GM19099 (cell line): ENCODE measurements around the gene CTTNBP2.

ENCODE experiments used
- POLR2A ChIP-seq: IDR thresholded peaks from 3 replicates; pipeline ENCODE4 v1.6.1; 2011; ENCODE audit warnings: low read depth; ENCODE audit not compliant: insufficient read length; ENCODE audit errors: extremely low read depth

Gene CTTNBP2

GRCh38 chr7:117809958-117810357 lies 63.3 kb downstream of the CTTNBP2 start:
- no peak for TF ChIP-seq POLR2A

DNA sequence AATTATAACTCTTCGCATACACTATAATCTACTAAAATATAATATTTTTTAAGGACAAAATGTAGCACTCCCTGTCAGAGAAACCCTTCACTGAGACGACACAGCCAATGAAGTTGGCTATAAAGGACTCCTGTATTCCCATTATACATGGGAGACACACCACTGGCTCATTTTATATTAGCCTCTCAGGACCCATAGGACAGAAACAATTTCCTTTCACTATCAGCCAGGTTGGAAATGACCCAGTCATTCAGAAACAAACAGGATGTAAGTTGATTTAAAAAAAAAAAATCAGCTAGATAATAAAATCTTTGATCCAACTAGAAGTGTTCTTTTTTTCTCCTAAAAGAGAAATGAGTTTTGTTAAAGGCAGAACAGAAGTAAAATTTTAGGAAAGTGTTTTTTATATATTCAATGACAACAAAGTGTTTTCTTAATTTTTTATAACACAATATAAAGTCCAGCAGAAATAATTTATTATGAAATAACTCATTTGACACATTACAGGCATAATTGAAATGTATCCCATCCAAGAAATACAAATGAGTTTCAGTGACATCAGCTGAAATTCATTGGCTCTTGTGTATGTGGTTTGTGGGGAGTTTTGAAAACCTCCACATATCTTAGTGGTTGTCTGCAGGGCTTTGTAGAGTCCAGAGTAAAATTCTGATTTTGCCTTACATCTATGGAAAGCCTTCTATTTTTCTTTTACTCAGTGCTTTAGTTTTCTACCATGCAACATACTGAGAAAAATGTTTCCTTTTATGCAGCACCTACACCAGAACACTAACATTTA lies 64.1 kb downstream of the CTTNBP2 start:
- no peak for TF ChIP-seq POLR2A

GRCh38 chr7:117808341-117808757 lies 64.9 kb downstream of the CTTNBP2 start:
- no peak for TF ChIP-seq POLR2A

DNA sequence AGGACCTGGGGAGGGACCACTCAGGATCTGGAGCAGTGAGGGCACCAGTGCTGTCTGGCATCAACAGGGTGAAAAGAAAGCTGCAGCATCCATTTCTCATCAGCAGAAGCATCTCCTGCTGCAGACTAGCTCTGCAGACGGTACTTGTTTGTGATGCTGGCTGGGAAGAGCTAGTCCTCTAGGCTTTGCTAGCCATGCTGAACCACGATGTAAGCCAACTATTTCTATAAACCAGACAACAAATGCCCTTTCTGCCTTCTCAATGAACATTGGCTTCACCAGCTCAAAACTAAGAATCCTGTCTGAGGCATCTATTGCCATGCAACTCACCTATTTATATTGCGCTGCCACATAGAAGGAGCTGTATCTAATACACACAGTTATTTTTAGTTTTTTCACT lies 65.6 kb downstream of the CTTNBP2 start:
- no peak for TF ChIP-seq POLR2A

- TF ChIP-seq POLR2A, result no peak
Observed at GRCh38 chr7:117806011-117806410, 67.2 kb downstream of the CTTNBP2 start.

GRCh38 chr7:117805241-117805640 lies 68.0 kb downstream of the CTTNBP2 start:
- TF ChIP-seq POLR2A, result no peak

DNA sequence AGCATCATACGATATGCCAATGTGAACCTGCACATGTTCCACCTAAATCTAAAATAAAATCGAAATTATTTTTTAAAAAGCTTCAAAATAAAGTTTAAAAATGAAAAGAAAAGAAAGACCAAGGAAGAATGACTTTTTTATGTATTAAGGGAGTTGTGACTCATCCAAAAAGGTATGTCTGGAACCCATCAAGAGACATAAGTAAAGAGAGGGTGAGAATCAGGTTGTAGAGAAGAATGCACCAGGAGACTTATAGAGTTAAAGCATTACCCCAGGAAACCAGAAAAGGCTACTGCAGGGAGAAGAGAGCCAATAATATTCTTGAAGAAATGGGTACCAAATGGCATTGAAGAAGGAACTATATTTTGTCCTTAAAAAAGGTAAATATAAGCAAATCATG lies 69.8 kb downstream of the CTTNBP2 start:
- TF ChIP-seq POLR2A, result no peak

DNA sequence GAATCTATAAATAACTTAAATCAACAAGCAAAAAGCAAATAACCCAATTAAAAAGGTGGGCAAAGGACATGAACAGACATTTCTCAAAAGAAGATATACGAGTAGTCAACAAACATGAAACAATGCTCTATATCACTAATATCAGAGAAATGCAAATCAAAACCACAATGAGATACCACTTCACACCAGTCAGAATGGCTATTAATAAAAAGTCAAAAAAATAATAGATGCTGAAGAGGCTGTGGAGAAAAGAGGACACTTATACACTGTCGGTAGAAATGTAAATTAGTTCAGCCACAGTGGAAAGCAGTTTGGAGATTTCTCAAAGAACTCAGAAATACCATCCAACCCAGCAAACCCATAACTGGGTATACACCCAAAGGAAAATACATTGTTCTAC lies 70.6 kb downstream of the CTTNBP2 start:
- TF ChIP-seq POLR2A, result no peak

GRCh38 chr7:117800841-117801240 lies 72.4 kb downstream of the CTTNBP2 start:
- no peak for TF ChIP-seq POLR2A

- no peak for TF ChIP-seq POLR2A
Observed at GRCh38 chr7:117800406-117800805, 72.8 kb downstream of the CTTNBP2 start.

DNA sequence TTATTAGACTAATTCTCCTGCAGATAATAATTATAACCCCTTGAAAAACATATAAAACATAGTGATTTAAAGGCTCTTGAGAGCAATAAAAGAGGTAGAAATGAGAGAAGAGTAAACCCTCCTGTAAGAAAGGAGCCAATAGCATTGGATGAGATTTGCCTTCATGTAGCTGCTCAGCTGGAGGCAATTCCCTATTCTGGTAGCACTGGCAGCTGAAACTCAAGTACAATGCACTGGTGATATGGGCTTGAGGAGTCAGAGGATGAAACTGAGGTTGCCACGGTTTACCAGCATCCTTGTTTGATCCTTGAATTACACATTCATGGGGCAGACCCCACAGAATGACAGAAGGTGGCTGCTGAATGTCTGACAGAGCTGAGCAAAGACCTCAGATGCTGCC lies 76.4 kb downstream of the CTTNBP2 start:
- no peak for TF ChIP-seq POLR2A

GRCh38 chr7:117793976-117794375 lies 79.3 kb downstream of the CTTNBP2 start:
- no peak for TF ChIP-seq POLR2A

GRCh38 chr7:117793521-117793920 lies 79.7 kb downstream of the CTTNBP2 start:
- TF ChIP-seq POLR2A, result no peak

DNA sequence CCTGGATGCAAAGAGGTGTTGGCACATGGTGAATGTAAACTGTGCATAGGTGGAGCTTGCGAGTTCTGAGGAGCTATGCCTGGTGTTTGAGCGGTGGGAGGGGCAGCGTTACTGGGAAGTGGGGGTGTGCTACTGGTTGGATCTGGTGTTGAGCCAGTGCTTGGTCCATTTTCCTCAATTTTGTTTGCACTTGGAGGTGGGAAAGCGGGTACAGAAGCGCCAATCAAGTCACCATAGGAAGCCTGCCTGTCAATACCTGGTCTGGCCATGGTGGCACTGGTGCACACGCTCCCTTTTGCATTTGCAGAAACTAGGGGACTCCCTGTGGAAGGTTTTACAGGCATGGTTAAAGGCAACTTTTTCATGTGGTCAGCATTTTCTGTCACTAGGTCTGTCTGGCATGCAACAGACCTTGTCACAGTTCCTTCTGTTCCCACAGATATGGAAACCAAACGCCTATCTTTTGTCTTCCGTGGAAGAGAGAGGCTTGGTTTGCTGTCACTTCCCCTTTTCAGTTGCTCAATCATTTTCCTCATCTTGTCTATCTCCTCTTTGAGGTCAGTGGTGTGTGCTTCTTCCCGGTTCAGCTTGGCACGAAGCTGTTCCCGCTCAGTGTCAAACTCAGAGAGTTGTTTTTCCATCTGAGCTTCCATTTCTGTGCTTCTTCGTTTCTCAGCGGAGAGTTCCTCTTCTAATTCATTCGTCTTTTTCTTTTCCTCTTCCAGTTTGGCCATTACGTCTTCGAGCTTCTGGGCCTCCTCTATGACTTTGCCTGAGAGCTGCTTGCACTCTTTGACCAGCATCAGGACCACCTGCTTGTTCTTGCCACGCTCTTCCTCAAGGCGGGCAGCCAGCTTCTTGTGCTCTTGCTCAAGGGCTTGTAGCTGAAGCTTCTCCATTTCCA lies 81.1 kb downstream of the CTTNBP2 start:
- TF ChIP-seq POLR2A, result no peak

GRCh38 chr7:117790731-117791130 lies 82.5 kb downstream of the CTTNBP2 start:
- TF ChIP-seq POLR2A, result no peak

DNA sequence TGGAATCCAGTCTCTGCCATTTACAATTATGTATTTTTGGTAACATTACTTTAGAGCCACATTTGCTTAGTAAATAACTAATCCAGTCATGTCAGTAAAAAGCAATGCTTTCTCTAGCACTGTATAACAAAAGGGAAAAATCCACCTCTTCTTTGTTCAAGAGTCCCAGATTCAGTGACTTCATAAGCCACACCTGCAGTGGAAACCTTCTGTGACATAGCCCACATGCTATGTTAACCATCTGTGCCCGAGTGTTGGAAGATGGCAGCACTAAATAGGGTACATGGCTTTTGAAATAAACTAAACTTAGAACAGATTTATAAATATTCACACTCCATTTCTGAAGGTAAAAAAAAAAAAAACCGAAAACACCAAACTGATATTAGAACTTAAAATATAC lies 83.0 kb downstream of the CTTNBP2 start:
- TF ChIP-seq POLR2A, result no peak
